Chondrocyte (in vitro differentiated cells): ENCODE data around the gene TNFAIP8L2. TPM values are rescaled to one million over a fixed set of nuclear protein-coding genes. Genes with fewer than 3 reads are reported as not detected.
"Not testable (repeated sequence)": the region's sequence is repeated elsewhere in the genome, so short reads cannot be mapped to it uniquely, and the experiment has no call there.

Experiments used
- DNase-seq: peaks from one replicate; pipeline ENCODE4 v3.0.0; 2021; ENCODE audit warnings: mixed read lengths, low spot score
- H3K27ac Mint-ChIP-seq: one replicate; pipeline ENCODE4 v1.8.0; 2021; ENCODE audit warnings: mild to moderate bottlenecking, moderate library complexity, mixed read lengths; ENCODE audit not compliant: unreplicated experiment
- H3K27me3 Mint-ChIP-seq: 2 replicates; pipeline ENCODE4 v1.8.0; 2021; ENCODE audit warnings: low read depth, mixed read lengths
- H3K36me3 Mint-ChIP-seq: 2 replicates; pipeline ENCODE4 v1.8.0; 2021; ENCODE audit warnings: low read depth, mixed read lengths
- H3K4me1 Mint-ChIP-seq: 2 replicates; pipeline ENCODE4 v1.8.0; 2021; ENCODE audit warnings: low read depth, mild to moderate bottlenecking, mixed read lengths
- H3K4me3 Mint-ChIP-seq: one replicate; pipeline ENCODE4 v1.8.0; 2021; ENCODE audit warnings: mild to moderate bottlenecking, moderate library complexity, mixed read lengths; ENCODE audit not compliant: unreplicated experiment
- H3K9me3 Mint-ChIP-seq: 2 replicates; pipeline ENCODE4 v1.8.0; 2021; ENCODE audit warnings: low read depth, mixed read lengths
- CTCF ChIP-seq: fragments of 200-600 bp; sonication (generic); IDR thresholded peaks from 2 replicates; pipeline ENCODE4 v1.5.0; 2021; ENCODE audit warnings: antibody characterized with exemption, mild to moderate bottlenecking, moderate library complexity
- total RNA-seq: library from RNA; stranded (reverse); gene quantifications from 3 replicates; pipeline ENCODE4 v1.2.1, GENCODE V29; 2021

TNFAIP8L2 gene
- total RNA-seq, 1 donor from 2014 or later, result not detected

- Mint-ChIP-seq H3K36me3 (no peaks in the 10 kb centered on the region), H3K4me3 (no peak overlapping the region), H3K4me1 (peaks cover 38% of the 10 kb centered on the region), H3K27ac (no peak overlapping the region), H3K27me3 (no peaks in the 10 kb centered on the region), H3K9me3 (no peaks in the 10 kb centered on the region)
- DNase-seq, result peak; percentile 3
- no peak for TF ChIP-seq CTCF
Measured at GRCh38 chr1:151192047-151192446, 35.6 kb downstream of the TNFAIP8L2 start.

GRCh38 chr1:151193304-151193703, 36.9 kb downstream of the TNFAIP8L2 start:
- no peaks in the 10 kb centered on the region for H3K36me3 Mint-ChIP-seq
- no peak overlapping the region for H3K27ac Mint-ChIP-seq
- peaks cover 41% of the 10 kb centered on the region for H3K4me1 Mint-ChIP-seq
- DNase-seq, result no peak
- no peak for TF ChIP-seq CTCF
- H3K9me3 Mint-ChIP-seq, result no peaks in the 10 kb centered on the region
- H3K27me3 Mint-ChIP-seq, result no peaks in the 10 kb centered on the region
- H3K4me3 Mint-ChIP-seq, result no peak overlapping the region

- no peak for DNase-seq
- Mint-ChIP-seq H3K4me1 (peaks cover 35% of the 10 kb centered on the region), H3K27ac (no peak overlapping the region), H3K9me3 (no peaks in the 10 kb centered on the region), H3K4me3 (no peak overlapping the region), H3K27me3 (no peaks in the 10 kb centered on the region), H3K36me3 (peaks cover 2% of the 10 kb centered on the region)
- no peak for TF ChIP-seq CTCF
Measured at GRCh38 chr1:151193856-151194255, 37.4 kb downstream of the TNFAIP8L2 start.

GRCh38 chr1:151194894-151195594, 38.6 kb downstream of the TNFAIP8L2 start:
- H3K36me3 Mint-ChIP-seq, H3K9me3 Mint-ChIP-seq, H3K4me3 Mint-ChIP-seq, H3K27me3 Mint-ChIP-seq: not testable (repeated sequence)
- Mint-ChIP-seq H3K27ac (peak overlapping the region; percentile 73), H3K4me1 (peaks cover 29% of the 10 kb centered on the region)
- peak; percentile 27 for DNase-seq

GRCh38 chr1:151196292-151196800, 39.9 kb downstream of the TNFAIP8L2 start:
- peak; percentile 26 for DNase-seq
- H3K27ac Mint-ChIP-seq, result peak overlapping the region; percentile 68
- H3K9me3 Mint-ChIP-seq, result no peaks in the 10 kb centered on the region
- peaks cover 5% of the 10 kb centered on the region for H3K36me3 Mint-ChIP-seq
- peak overlapping the region; percentile 2 for H3K4me3 Mint-ChIP-seq
- H3K27me3 Mint-ChIP-seq, result no peaks in the 10 kb centered on the region
- peak; percentile 83 for TF ChIP-seq CTCF
- H3K4me1 Mint-ChIP-seq, result peaks cover 30% of the 10 kb centered on the region

GRCh38 chr1:151197863-151198253, 41.4 kb downstream of the TNFAIP8L2 start:
- no peaks in the 10 kb centered on the region for H3K9me3 Mint-ChIP-seq
- DNase-seq, result no peak
- H3K27ac Mint-ChIP-seq, result peak overlapping the region; percentile 99
- no peaks in the 10 kb centered on the region for H3K27me3 Mint-ChIP-seq
- H3K4me3 Mint-ChIP-seq, result peak overlapping the region; percentile 91
- TF ChIP-seq CTCF, result no peak
- H3K36me3 Mint-ChIP-seq, result peaks cover 6% of the 10 kb centered on the region
- H3K4me1 Mint-ChIP-seq, result peaks cover 38% of the 10 kb centered on the region
